Stomach (tissue), 4 donors: ENCODE measurements around the gene TMEM208.

ENCODE experiments used
- CTCF ChIP-seq, 7 experiments: fragments of 450-650 bp in 4 of 7; fragments of 200-600 bp in 3 of 7; sonication (generic) in 3 of 7; IDR thresholded peaks; one replicate each; pipeline ENCODE4 v1.5.1; 2016 to 2019; ENCODE audit warnings: antibody characterized with exemption in 7 of 7, control low read depth in 2 of 7, mild to moderate bottlenecking in 1 of 7
- EP300 ChIP-seq: sonication (generic); formaldehyde crosslinking; IDR thresholded peaks from one replicate; pipeline ENCODE4 v1.6.1; 2017; ENCODE audit warnings: antibody characterized with exemption
- POLR2A ChIP-seq, 4 donors: fragments of 450-650 bp; IDR thresholded peaks; one replicate each; pipeline ENCODE4 v1.6.1; 2016; ENCODE audit warnings: antibody characterized with exemption in 4 of 4, control low read depth in 2 of 4, mild to moderate bottlenecking in 1 of 4, moderate library complexity in 1 of 4

- TF ChIP-seq CTCF (IDR thresholded peaks at IDR 0.05) (no peak), POLR2A (IDR thresholded peaks at IDR 0.05) (no peak), EP300 (no peak)
Observed at GRCh38 chr16:67209565-67209964, 17.4 kb upstream of the TMEM208 start.
